Stimulated activated CD8-positive, alpha-beta memory T cell treated with anti-CD3 and anti-CD28 coated beads, Interleukin-12 subunit alpha, Interleukin-12 subunit beta, amount 100 ng/mL, for 4 hours (primary cell): ENCODE data around the gene NEK10.

Experiments
- DNase-seq: peaks from one replicate; pipeline ENCODE4 v3.0.0-alpha.2; 2020; ENCODE audit warnings: low read depth

The NEK10 gene

DNA sequence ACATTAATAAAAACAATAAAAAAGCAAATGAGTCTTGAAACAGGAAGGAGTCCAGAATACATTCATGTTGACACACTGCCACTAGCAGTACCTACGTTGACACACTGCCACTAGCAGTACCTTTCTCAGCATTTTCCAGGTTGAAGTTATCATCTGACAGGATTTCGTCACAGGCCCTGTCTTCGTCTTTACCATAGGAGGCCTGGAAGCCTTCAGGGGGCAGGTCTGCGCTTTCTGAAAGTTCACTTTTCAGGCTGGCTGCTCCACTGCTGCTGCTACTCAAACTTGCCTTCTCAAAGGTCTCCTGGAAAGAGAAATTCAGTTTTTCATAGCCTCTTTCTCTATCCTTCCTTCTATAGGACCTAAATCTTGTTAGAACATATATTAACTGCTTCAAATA is 194.7 kb downstream of the NEK10 start:
- DNase-seq: no peak

DNA sequence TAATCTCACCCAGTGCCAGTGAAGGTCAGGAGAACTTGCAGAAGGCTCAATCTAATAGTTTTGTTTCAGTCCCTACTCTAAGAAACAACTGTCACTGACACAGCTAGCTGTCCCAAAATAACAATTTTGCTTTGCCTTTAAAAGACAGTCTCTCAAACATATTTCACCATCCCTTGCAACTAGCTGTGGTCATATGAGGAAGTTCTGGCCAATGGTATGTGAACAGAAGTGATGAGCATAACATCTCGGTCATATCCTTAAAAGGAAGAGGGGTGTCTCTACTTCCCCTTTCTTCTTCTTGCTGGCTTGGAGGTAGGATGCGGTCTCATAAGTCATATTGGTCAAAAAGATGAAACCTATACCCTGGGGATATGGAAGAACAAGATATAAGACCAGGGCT is 198.1 kb downstream of the NEK10 start:
- DNase-seq: no peak

DNA sequence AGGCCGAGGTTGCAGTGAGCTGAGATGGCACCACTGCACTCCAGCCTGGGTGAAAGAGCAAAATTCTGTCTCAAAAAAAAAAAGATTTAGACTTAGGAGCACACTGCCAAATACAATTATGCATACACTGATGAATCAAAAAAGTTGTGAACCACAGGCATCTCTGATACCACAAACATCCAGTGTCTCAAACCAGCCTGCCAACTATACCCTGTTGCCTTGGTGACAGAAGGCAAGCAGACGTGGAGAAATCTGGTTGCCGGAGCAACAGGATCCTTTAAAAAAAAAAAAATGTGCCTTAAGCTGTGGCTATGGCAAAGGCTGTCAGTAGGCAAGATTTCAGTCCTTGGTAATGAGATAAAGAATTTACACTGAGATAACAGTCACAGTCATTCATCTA is 202.3 kb downstream of the NEK10 start:
- no peak for DNase-seq

DNA sequence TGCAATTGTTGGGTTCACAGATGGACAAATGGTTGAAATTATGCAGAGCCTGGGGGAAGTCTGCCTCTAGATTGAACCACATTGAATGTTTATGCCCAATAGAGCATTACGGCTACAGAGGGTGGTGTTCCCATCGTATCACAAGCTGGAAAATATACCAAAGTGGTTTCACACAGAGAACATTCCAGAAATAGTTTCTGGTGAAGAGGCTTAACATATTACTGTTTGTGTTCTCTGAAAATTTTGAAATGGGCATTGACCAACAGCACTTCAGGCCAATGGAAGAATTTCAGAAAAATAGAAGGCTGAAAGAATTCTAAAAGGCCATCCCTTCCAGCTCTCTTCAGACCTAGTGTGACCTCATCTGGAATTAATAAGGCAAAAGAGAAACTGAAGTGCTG is 203.9 kb downstream of the NEK10 start:
- DNase-seq: no peak

DNA sequence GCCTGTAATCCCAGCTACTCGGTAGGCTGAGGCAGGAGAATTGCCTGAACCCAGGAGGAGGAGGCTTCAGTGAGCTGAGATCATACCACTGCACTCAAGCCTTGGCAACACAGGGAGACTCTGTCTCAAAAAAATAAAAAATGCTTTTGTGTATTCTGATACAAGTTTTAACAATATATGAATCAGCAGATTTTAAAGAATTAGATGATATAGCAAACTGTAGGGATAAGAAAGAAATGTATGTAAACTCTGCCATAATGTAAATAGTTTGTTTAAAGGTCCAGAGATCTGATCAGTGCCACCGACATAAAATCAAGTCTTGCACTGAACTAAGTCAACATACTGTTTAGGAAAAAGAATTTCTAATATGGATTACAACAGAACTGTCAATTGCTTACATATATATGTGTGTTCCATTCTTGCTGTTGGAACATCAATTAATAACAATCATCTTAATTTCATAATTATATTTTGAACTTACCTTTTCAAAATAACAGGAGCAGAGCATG is 208.3 kb downstream of the NEK10 start:
- DNase-seq: no peak

DNA sequence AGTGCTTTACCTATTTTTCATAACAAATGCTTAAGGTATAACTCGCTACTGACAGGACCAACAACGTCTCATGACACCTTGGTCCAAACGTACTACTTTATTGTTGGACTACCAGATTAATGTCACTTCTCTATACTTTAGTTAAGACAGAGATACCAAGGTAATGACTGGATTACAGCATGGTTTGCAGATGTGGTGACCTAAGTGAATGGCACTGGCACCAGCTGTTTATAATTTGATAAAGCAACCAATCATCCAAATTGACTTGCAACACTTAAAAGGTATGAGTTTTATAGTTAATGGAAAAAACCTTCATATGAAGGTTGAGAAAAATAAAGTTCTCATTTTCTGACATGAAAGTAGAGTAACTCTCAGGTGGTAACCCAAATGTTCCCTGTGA is 209.0 kb downstream of the NEK10 start:
- no peak for DNase-seq

DNA sequence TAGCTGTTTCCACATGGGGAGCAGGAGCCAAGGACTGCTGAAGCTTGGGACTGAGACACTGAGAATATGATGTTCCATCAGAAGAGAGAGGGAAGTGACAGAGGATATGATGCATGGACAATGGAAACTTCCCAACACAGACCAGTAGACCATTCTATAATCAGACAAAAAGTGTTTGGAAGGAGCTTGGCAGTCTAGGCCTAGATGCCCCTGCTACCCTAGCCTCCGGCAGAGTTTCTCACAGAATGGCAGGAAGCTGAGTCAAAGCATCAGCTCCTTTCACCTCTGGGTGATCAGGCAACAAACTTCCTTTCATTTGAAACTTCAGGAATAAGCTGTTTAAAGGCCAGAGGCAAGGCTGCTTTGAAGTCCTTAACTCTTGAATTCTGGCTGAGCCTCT is 222.0 kb downstream of the NEK10 start:
- no peak for DNase-seq

DNA sequence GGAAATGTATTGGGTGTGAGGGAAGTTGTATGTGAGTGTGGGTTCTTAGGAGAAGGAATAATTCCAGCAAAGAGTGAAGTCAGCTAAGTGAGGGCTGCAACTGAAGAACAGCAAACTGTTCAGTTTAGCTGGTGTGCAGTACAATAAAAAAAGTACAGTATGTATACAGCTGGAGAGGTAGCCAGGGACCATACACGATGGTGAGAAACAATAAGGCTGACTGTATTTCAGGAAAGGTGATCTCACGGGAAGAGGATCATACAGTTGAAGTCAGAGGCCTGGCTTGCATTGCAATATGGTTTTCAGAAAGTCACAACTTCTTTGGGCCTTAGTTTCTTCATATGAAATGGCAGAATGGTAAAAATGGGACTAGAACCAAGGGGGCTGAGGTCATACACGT is 222.4 kb downstream of the NEK10 start:
- DNase-seq: no peak

DNA sequence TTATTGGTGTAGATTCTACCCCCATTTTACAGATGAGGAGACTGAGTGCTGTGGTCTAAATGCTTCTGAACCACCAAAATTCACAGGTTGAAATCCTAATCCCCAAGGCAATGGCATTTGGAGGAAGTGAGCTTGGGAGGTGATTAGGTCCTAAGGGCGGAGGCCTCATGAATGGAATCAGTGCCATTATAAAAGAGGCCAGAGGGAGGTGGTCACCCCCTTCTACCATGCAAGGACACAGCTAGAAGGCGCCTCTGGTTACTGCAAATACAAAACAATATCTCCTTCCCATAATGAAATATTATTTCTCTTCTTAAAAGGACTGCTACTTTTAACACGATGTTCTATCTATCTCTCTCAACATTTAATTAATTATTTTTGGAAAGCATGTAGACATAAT is 223.5 kb downstream of the NEK10 start:
- DNase-seq: no peak

DNA sequence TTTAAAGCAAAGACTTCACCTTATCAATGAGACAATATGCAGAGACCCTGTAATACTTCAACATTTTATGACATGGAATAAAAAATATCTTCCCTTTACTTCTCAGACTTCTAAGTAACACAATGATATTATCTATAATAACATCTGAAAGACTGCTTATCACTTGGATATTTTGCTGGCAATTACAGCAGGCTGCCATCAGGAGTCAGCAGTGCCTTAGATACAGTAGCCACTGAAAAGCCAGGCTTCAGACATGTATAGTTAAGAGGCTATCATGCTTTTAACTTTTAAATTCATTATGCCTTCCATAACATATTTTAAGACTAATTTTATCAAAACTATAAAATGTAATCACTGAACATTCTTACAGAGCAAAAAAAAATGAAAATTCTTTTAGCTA is 227.5 kb downstream of the NEK10 start:
- DNase-seq: no peak

DNA sequence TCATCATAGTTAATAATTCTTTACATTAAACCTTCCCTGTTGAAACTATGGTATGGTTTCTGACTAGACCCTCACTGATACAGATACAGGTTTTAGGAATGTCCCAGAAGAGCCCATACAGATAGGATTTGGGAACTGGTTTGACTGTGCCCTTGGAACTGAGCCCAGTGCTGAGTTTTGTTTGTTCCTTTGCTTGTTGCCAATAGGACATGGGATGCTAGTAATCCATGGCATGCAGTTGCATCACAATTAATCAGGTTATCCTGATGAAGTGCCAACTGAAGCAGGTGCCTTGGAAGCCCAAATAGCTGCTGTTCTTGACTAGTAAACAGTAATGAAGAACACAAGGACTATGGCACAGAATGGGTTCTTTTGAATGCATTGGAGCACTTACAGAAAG is 230.6 kb downstream of the NEK10 start:
- DNase-seq: no peak

DNA sequence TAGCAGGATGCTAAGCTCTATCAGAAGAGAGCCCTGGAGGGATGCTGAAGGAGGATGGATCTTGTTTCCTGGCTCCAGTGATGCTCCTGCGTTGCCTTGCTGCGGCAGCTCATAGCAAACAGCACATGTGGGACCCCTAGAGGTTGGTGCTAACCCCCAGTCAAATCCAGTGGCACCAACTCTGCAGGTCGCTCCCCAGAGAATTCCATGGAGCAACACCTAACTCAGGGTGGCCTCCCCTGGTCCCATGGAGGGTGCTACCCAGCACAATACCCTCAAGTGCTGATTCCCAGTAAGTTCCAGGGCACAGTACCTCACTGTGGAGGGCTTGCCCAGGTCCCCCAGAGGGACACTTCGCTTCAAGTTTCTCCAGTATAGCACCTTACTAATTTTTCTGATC is 231.2 kb downstream of the NEK10 start:
- no peak for DNase-seq

DNA sequence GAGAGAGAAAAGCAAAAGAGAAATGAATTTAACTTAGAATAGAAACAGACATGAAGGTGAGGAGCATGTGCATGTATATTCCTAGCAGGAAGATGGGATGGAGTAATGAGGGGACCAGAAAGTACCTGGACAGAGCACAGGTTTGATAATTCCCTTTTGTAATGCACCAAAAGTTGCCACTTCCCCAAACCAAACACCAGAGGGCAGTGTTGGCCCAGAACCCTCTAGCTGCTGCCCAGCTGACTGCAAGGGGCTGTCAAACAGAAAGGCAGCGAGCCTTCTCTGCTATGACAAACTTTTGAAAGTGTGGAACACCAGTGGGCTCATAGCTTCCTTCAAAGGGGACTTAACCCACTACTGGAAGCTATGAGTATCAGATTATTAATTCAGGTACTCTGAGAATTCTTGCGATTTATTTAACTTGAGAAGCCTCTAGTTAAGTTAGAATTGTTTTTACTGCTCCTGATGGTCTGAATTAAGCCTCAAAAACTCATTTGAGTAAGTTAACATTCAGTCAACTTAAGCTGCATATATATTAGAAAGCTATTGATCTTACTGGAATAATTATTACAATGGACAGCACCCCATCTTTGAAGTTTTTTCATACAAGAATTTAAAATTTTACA is 234.9 kb downstream of the NEK10 start:
- DNase-seq: peak; percentile 21

DNA sequence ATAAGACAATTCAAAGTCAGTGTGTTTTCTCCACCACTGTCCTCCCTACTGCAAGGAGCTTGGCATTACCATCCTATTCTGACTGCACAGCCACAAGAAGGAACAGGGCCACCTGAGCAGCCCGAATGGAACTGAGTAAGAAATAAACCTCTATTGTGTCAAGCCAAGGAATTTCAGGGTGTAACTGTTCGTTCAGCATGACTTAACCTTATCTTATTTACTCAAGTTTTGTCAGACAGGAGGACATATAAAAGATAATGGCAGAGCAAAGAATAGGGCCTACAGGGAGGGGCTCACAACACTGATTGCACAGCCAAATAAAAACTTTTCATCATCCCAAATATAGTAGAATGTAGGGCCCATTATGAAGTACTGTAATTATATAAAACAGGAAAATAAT is 236.1 kb downstream of the NEK10 start:
- no peak for DNase-seq

DNA sequence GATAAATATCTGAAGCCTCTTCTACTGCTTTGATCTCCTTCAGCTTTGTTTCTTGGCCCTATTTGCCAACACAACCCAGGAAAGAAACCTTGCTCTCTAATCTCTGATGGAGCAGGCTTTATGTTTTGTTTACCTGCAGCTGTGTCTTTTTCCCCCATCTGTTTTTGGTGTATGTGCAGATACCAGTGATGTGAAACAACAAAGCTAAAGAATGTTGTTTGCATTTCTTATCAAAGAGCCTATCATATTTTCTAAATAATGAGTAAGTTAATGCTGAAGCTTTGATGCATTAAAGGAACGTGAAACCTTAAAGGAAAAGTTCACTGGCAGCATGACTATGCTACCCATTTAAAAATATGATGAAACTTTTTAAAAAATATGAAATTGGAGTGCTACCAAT is 238.4 kb downstream of the NEK10 start:
- DNase-seq: no peak

DNA sequence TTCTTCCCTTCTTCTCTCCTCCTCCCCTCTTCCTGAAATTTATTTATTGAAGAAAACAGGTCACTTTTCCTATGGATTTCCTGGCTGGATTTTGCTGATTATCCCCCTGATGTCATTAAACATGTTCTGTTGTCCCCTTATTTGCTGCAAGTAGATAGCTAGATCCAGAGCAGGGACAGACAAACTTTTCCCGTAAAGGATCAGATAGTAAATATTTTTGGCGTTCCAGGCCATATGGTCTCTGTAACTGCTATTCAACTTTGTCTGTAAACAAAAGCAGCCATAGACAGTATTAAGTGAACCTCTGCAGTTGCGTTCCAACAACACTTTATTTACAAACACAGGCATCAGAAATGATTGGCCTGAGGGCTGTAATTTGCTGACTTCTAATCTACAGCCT is 241.3 kb downstream of the NEK10 start:
- DNase-seq: no peak

DNA sequence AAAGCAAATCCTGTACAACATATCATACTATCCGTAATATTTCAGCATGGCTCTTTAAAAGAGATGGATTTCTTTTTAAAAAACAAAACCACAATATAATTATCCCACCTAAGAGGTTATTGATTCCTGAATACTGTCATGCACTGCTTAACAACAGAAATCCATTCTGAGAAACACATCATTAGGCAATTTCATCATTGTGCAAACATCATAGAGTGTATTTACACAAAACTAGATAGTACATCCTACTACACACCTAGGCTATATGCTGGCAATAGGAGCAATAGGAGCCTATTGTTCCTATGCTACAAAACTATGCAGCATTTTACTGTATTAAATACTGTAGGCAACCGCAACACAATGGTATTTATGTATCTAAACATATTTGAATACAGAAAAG is 242.0 kb downstream of the NEK10 start:
- no peak for DNase-seq

DNA sequence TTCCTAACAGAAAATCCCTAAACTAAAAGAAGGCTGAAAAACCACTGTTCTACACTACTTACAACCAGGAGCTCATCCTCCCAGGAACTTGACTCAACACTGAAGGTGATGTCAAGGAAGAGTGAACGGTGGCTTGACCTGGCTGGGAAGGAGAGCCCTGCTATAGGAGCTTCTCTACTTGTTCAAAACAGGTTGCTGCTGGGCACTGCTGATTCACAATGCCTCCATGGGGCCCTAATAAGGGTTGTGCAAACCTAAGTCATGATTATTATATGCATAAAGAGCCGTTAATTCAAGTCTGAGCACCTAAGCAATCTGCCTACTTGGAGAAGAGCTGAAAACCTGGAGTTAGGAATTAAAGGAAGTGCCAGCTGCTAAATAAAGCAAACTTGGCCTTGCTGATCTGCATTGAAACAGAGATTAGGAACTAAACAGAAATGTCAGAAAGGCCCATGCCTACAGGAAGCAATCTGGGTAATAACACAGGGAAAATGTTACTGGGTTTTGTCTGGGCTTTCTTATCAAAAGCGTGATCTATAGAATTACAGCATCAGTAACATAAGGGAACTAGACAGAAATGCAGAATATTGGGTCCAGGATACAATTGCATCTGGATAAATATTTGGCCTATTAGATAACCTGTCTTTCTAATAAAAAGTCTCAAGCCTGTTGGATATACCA is 243.2 kb downstream of the NEK10 start:
- DNase-seq: no peak

DNA sequence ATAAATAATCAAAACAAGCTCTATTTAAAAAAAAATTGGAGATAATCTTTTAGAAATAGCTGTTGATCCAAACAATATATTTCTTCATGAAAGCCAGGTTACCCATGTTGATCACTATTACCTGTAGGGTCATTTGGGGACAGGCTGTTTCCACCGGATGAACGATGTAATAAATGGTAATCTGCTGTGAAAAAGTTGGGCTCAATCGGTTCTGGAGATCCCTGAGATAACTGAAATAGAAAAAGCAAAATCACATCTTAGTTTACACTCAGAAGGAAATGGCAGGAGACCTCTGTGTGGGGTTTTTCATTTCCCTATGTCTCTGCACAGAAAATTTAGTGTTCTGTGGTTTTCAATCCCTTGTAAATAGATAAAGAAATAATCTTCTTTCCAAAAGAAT is 249.5 kb downstream of the NEK10 start:
- no peak for DNase-seq

DNA sequence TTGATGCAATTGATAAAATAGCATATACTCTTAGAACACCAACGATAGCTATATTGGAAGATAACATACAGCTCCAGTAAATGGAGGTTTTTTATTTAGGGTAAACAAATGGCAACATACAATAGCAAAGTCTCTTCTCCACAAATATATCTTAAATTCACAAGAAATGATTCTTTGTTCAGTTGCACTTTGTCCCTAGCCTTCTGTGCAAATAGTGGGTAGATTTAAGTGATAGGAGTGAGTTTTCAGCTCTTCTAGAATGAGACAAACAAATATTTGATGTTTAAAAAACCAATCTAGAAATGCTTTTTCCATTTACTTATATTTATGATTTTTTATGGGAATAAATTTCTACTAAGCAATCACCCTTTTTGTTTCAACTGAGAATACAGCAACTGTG is 253.8 kb downstream of the NEK10 start:
- DNase-seq: no peak

DNA sequence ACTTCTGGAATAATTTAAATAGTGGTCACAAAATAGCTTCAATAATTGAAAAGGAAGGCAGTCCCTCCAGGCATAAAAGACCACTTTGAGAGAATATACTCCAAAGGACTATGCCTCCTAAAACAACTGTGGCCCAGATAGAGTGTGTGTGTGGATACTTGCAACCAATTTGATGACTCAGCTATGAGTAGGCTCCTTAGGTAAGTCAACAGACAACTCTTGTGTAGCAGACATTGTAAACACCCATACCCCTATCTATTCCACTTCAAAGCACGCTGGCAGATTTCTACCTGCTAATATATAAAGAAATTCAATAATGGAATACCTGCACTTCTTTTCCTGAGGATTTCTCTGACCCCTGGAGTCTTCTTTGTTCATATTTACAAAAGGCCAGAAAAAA is 254.5 kb downstream of the NEK10 start:
- DNase-seq: no peak

DNA sequence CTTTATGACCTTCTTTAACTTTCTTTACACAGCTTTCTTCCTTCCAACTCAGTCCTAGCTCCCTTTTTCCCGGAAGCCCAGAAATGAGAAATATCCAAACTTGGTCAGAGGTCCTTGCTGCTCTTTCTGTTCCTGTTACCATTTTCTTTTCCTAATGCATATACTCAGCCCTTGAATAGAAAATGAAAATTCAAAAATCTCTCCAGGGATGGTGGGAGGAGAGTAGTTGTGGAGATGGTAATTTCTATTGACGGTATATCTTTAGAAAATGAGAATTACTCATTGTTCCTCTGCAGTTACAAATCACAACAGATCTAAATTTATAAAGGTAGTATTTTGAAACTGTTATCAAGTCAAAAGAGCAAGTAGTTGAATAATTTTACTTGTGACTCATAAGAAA is 255.1 kb downstream of the NEK10 start:
- DNase-seq: no peak

DNA sequence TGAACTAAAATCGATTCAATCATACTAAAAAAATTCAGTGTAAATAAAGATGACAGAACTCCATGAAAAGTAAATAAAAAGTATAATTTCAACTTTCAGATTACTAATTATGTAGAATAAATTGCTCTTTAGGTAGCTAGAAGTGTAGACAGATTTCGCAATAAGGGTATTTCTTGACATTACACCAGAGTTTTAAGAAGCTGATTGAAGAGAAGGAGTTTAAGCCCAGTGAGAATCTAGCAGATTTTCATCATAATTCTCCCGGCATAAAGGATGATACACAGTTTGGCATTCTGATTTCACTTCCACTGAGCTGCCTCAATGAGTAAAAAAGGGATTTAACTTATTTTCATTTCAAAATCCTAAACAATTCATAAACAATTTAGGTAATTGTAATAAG is 259.2 kb downstream of the NEK10 start:
- DNase-seq: no peak

DNA sequence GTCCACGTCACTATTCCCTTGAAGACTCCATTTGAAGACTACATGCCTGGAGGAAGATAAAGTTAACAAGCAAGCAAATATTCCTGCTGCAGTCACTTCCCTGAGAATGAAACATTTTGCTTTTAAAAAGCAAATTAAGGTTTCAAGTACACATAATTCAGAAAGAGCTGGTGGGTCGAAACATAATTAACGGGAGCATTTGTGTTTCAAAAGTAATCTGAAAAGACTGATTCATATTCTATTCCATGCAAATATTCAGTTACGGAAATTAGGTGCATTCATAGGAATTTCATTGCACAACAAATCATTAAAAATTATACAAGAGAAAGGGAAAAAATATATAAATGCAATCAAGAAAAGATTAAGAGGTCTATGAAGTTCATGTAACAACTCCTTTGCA is 260.9 kb downstream of the NEK10 start:
- no peak for DNase-seq
